B cell (primary cell): ENCODE results near the gene DNAH11.

ENCODE experiments used
- EZH2 ChIP-seq: IDR thresholded peaks from 2 replicates; pipeline ENCODE4 v1.6.1; 2012; ENCODE audit warnings: borderline replicate concordance, low read depth, mild to moderate bottlenecking, moderate library complexity, low read length; ENCODE audit not compliant: insufficient read depth, poor library complexity, severe bottlenecking
- TF ChIP-seq, protein P1 (sequence below): fragments of 200-600 bp; IDR thresholded peaks from one replicate; pipeline ENCODE4 v1.8.0; 2022; ENCODE audit warnings: antibody characterized with exemption, mild to moderate bottlenecking

GRCh38 chr7:21771266-21771665, 228.4 kb downstream of the DNAH11 start:
- TF ChIP-seq, protein P1, sequence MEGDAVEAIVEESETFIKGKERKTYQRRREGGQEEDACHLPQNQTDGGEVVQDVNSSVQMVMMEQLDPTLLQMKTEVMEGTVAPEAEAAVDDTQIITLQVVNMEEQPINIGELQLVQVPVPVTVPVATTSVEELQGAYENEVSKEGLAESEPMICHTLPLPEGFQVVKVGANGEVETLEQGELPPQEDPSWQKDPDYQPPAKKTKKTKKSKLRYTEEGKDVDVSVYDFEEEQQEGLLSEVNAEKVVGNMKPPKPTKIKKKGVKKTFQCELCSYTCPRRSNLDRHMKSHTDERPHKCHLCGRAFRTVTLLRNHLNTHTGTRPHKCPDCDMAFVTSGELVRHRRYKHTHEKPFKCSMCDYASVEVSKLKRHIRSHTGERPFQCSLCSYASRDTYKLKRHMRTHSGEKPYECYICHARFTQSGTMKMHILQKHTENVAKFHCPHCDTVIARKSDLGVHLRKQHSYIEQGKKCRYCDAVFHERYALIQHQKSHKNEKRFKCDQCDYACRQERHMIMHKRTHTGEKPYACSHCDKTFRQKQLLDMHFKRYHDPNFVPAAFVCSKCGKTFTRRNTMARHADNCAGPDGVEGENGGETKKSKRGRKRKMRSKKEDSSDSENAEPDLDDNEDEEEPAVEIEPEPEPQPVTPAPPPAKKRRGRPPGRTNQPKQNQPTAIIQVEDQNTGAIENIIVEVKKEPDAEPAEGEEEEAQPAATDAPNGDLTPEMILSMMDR: no peak
- TF ChIP-seq EZH2: no peak
